ENCODE measurements around the gene NR5A2.

The NR5A2 gene

GRCh38 chr1:200075522-200075921 is 48.0 kb downstream of the NR5A2 start:
- DNase-seq, result no peak

- no peak for DNase-seq
Measured at GRCh38 chr1:200075938-200076546, 48.5 kb downstream of the NR5A2 start.

- DNase-seq, result no peak
Measured at GRCh38 chr1:200079232-200079940, 51.9 kb downstream of the NR5A2 start.

GRCh38 chr1:200081151-200081968 is 53.9 kb downstream of the NR5A2 start:
- DNase-seq, result no peak

- no peak for DNase-seq
Measured at GRCh38 chr1:200081969-200082245, 54.4 kb downstream of the NR5A2 start.

GRCh38 chr1:200082329-200082728 is 54.8 kb downstream of the NR5A2 start:
- DNase-seq, result no peak

- no peak for DNase-seq
Measured at GRCh38 chr1:200090252-200091159, 63.0 kb downstream of the NR5A2 start.

GRCh38 chr1:200095057-200095577 is 67.6 kb downstream of the NR5A2 start:
- no peak for DNase-seq

- DNase-seq, result no peak
Measured at GRCh38 chr1:200096774-200097173, 69.3 kb downstream of the NR5A2 start.

GRCh38 chr1:200099040-200099439 is 71.5 kb downstream of the NR5A2 start:
- DNase-seq, result no peak

GRCh38 chr1:200103966-200104583 is 76.6 kb downstream of the NR5A2 start:
- no peak for DNase-seq

- no peak for DNase-seq
Measured at GRCh38 chr1:200107004-200107470, 79.5 kb downstream of the NR5A2 start.

GRCh38 chr1:200108659-200109058 is 81.1 kb downstream of the NR5A2 start:
- DNase-seq, result no peak

GRCh38 chr1:200112290-200112689 is 84.8 kb downstream of the NR5A2 start:
- no peak for DNase-seq

GRCh38 chr1:200115532-200115931 is 88.0 kb downstream of the NR5A2 start:
- no peak for DNase-seq

- no peak for DNase-seq
Measured at GRCh38 chr1:200116324-200116723, 88.8 kb downstream of the NR5A2 start.

GRCh38 chr1:200118779-200119505 is 91.4 kb downstream of the NR5A2 start:
- no peak for DNase-seq

GRCh38 chr1:200121421-200121820 is 93.9 kb downstream of the NR5A2 start:
- DNase-seq, result no peak

- no peak for DNase-seq
Measured at GRCh38 chr1:200124309-200124708, 96.8 kb downstream of the NR5A2 start.

GRCh38 chr1:200128081-200128480 is 100.6 kb downstream of the NR5A2 start:
- no peak for DNase-seq

Measured in activated CD8-positive, alpha-beta memory T cell treated with anti-CD3 and anti-CD28 coated beads for 24 hours (primary cell).